GM12873 (cell line): Measurements from ENCODE around the gene PALD1.

Experiments
- CTCF ChIP-seq: IDR thresholded peaks from 2 replicates; pipeline ENCODE4 v1.5.1; 2012; ENCODE audit warnings: low read depth, mild to moderate bottlenecking, moderate library complexity, low read length, control low read depth; ENCODE audit not compliant: insufficient read depth; ENCODE audit errors: missing control alignments

PALD1 gene

GRCh38 chr10:70479626-70480238, 1.2 kb downstream of the PALD1 start:
- no peak for TF ChIP-seq CTCF

DNA sequence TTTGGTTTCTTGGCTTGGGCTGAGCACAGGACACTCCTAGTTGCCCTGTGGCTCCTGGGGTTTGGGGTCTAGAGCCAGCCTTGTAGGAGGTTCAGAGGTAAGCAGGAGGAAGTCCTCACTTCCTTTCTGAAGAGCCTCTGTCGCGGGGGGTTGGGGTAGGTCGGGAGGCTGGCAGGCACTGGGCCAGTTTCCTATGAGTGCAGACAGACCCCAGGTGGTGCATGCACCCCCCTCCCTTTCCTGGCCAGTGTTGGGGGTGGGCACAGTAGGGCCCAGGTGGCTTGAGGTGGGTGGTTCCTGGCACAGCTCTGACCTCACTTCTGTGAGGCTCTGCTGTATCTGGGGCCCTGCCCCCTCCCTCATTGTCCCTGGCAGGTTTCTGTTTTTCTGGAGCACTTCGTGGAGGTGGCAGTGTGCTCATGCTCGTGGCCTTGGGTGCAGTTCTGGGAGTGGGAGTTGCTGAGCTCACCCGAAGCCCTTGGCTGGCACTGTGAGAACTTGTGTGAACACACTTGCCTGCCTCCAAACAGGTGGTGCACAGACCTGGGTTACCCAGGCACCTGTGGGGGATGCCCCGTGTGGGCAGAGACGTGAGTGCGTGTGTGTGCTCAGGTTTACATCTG, 1.8 kb downstream of the PALD1 start:
- no peak for TF ChIP-seq CTCF

DNA sequence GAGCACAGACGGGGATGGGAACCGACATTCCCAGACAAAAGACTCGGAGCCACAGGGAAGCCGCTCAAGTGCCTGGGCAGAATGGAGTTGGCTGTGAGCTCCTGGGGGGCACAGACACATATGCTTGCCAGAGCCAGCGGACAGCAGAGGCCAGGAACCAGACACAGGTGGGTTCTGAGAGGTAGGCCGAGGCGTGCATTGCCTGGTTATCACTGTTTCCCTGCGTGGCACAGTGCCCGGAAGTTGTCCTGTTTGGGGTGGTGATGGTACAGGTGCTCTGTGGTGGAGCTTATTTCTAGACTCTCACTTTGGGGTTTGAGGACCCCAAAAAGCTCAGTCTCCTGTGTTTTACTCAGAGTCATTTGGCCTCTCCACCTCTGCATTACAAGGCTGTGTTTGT, 2.5 kb downstream of the PALD1 start:
- TF ChIP-seq CTCF = no peak

DNA sequence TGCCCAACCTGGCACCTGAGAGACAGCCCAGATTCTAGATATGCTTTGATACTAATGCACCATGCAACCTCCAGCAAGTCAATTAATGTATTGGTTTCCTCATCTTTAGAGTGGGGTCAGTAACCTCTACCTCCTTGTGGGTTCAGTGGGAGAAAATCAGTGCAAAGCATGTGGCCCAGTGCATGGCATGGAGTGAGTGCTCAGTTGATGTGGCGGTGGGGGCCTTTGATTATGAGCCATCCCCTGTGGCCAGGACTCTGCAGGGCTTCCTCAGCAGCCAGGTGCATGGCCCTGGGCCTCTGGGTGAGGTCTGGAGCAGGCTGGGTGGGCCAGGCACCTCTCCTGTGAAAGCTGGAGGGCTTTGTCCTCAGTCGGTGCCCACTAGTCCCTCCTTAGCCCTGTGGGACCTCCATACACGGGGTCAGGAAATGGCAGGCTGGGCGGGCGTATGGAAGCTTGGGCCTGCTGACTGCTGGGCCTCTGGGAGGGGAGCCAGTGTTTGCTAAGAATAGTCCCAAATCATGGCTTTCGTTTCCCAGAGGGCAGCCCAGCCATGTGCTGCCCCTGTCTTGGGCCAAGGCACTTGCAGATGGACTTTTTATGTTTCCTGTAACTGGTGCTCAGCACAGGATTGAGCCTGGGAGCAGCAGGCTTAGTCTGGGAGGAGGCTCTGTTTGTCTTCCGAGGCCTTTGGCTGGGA, 3.4 kb downstream of the PALD1 start:
- TF ChIP-seq CTCF = no peak

GRCh38 chr10:70482982-70483760, 4.6 kb downstream of the PALD1 start:
- no peak for TF ChIP-seq CTCF

GRCh38 chr10:70487824-70488223, 9.3 kb downstream of the PALD1 start:
- TF ChIP-seq CTCF = no peak

DNA sequence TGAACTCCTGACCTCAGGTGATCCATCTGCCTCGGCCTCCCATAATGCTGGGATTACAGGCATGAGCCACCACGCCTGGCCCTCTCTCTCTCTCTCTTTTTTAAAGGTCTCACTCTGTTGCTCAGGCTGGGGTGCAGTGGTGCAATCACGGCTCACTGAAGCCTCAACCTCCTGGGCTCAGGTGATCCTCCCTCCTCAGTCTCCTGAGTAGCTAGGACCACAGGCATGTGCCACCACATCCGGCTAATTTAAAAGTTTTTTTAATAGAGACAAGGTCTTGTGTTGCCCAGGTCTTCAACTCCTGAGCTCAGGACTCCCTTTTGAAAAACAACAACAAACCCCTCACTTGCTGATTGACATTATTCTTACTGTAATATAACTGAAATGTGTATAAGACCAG, 11.6 kb downstream of the PALD1 start:
- TF ChIP-seq CTCF = no peak
